Coronary artery (tissue), 2 donors: ENCODE measurements around the gene ASB11.

ENCODE experiments used
- DNase-seq: peaks from one replicate; pipeline ENCODE4 v3.0.0-alpha.2; 2017; ENCODE audit warnings: low spot score
- H3K27ac ChIP-seq, 2 donors: fragments of 200-600 bp; sonication (generic); one replicate each; pipeline ENCODE4 v1.5.1; 2016 to 2019
- H3K4me3 ChIP-seq: fragments of 200-600 bp; sonication (generic); 2 replicates; pipeline ENCODE4 v1.5.1; 2016; ENCODE audit warnings: mild to moderate bottlenecking, moderate library complexity
- TF ChIP-seq, protein P1 (sequence below): fragments of 200-600 bp; sonication (generic); IDR thresholded peaks from one replicate; pipeline ENCODE4 v1.5.1; 2019; ENCODE audit warnings: antibody characterized with exemption

The ASB11 gene

DNA sequence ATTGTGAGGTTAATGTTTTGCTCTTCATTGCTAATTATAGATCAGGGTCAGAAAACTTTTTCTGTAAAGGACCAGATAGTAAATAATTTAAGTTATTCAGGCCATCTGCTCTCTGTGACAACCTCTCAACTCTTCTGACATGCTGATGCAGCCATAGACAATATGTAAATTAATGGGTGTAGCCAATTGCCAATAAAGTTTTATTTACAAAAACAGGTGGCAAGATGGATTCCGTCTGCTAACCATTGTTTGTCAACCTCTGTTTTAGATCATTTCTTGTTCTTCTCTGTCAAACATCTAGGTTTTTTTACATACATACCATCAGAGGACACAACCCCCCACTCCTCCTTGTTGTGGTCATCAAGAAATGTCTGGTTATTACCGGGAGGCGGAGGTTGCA is 79.3 kb downstream of the ASB11 start:
- TF ChIP-seq, protein P1, sequence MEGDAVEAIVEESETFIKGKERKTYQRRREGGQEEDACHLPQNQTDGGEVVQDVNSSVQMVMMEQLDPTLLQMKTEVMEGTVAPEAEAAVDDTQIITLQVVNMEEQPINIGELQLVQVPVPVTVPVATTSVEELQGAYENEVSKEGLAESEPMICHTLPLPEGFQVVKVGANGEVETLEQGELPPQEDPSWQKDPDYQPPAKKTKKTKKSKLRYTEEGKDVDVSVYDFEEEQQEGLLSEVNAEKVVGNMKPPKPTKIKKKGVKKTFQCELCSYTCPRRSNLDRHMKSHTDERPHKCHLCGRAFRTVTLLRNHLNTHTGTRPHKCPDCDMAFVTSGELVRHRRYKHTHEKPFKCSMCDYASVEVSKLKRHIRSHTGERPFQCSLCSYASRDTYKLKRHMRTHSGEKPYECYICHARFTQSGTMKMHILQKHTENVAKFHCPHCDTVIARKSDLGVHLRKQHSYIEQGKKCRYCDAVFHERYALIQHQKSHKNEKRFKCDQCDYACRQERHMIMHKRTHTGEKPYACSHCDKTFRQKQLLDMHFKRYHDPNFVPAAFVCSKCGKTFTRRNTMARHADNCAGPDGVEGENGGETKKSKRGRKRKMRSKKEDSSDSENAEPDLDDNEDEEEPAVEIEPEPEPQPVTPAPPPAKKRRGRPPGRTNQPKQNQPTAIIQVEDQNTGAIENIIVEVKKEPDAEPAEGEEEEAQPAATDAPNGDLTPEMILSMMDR = no peak
- no peak for DNase-seq
- no peak overlapping the region for H3K27ac ChIP-seq

DNA sequence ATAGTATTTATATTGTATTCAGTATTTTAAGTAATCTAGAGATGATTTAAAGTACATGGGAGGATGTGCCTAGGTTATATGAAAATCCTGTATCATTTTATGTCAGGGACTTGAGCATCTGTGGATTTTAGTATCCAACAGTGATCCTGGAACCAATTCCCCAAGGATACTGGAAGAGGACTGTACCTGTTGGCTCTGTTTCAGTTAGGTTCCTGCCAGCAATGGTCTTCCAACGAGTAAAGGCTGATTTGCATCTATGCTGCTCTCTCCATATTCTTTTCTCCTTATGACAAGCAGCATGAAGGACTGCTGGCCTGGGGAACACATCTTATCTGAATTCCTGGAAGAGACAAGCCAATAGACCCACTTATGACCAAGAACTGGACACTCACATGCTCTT is 80.4 kb downstream of the ASB11 start:
- DNase-seq = no peak
- Histone ChIP-seq H3K4me3 (no peak overlapping the region), H3K27ac (no peak overlapping the region)
- TF ChIP-seq, protein P1 = no peak

More for the DNA sequence above, 79.3 kb downstream of the ASB11 start:
- H3K4me3 ChIP-seq = no peak overlapping the region

DNA sequence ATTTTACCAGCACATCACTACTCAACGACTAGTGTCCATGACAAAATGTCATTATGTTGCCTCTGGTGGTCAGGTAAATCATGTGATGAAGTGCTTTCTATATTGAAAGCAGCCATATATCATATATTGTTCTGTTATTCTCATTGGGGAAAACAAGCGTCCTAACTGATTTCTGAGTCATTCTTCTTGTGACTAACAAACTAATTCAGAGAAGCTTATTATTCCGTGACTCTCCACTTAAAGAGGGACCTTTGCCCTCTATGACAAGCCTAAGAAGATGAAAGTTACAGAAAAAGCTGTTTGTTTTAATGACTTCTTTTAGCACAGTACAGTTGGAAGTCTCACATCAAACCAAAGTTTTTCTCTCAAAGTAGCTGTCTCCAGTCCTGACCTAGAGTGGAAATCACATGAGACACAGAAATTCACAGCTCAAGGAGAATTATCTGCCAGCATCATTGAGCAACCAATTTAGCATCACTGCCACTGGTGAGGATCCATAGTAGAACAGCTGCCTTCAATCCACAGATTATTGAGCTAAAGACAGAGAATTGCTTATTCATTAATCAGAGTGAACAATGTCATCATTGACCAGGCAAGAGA is 81.9 kb downstream of the ASB11 start:
- TF ChIP-seq, protein P1 = no peak
- H3K27ac ChIP-seq = no peak overlapping the region
- no peak for DNase-seq
- H3K4me3 ChIP-seq = no peak overlapping the region
